K562 (cell line): ENCODE results near the gene RFC2. TPM values are rescaled to one million over a fixed set of nuclear protein-coding genes. Genes with fewer than 3 reads are reported as not detected.

Source experiments
- CSDE1 ChIP-seq, 2 experiments: fragments of 450-650 bp; IDR thresholded peaks; 2 replicates each; pipeline ENCODE4 v1.6.1; 2016; ENCODE audit warnings: mild to moderate bottlenecking in 1 of 2
- ESRRA ChIP-seq: fragments of 450-650 bp; IDR thresholded peaks from 2 replicates; pipeline ENCODE4 v1.6.1; 2014; ENCODE audit warnings: low read depth, mild to moderate bottlenecking, moderate library complexity, borderline replicate concordance
- GATAD2B ChIP-seq: fragments of 450-650 bp; IDR thresholded peaks from 2 replicates; pipeline ENCODE4 v1.6.1; 2017; ENCODE audit warnings: mild to moderate bottlenecking, borderline replicate concordance
- TCF3 ChIP-seq: sonication (generic); formaldehyde crosslinking; IDR thresholded peaks from 2 replicates; pipeline ENCODE4 v1.4.0; 2020; ENCODE audit warnings: mild to moderate bottlenecking, missing genetic modification reagents
- XRCC3 ChIP-seq: fragments of 450-650 bp; IDR thresholded peaks from 2 replicates; pipeline ENCODE4 v1.6.1; 2017; ENCODE audit warnings: mild to moderate bottlenecking, moderate library complexity
- ZNF76 ChIP-seq: fragments of 250-450 bp; sonication (Bioruptor Pico); IDR thresholded peaks from 2 replicates; pipeline ENCODE4 v1.4.0; 2020; ENCODE audit warnings: mild to moderate bottlenecking, moderate library complexity, borderline replicate concordance
- polyA plus RNA-seq, 8 experiments: library from polyadenylated mRNA; depleted of rRNA in 4 of 8; stranded (reverse) in 5 of 8; unstranded in 3 of 8; fragments of >200 nt; fragmentation: Nextera tagmentation in 2 of 8; fragmentation: Illumina TruSeq in 1 of 8; extraction: Ambion mirVana in 2 of 8; extraction: Trizol in 1 of 8; gene quantifications; 2 replicates each; pipeline versions ENCODE4 v1.2.1 to v1.2.3, GENCODE V29; 2011 to 2014; ENCODE audit warnings: inconsistent platforms in 1 of 8, missing spikeins in 1 of 8
- total RNA-seq, 7 experiments: library from RNA; depleted of rRNA in 6 of 7; stranded (reverse); fragments of >200 nt in 6 of 7; fragmentation: Illumina TruSeq in 2 of 7; extraction: Trizol in 2 of 7; gene quantifications; 2 replicates each; pipeline versions ENCODE4 v1.2.1 to v1.2.3, GENCODE V29; 2011 to 2021; ENCODE audit warnings: low replicate concordance in 1 of 7
- TF ChIP-seq, protein P1 (sequence below), 3 experiments: IDR thresholded peaks in 2 of 3; conservative IDR thresholded peaks in 1 of 3; 2 replicates each; pipeline ENCODE4 v1.5.1; 2011 to 2012; ENCODE audit warnings: low read length in 3 of 3, mild to moderate bottlenecking in 3 of 3, control low read depth in 2 of 3, improper control_type of control experiment in 1 of 3, inconsistent platforms in 1 of 3, low read depth in 1 of 3, mixed read lengths in 1 of 3, moderate library complexity in 1 of 3; ENCODE audit not compliant: insufficient read depth in 2 of 3
- TF ChIP-seq, protein P2 (sequence below), 3 experiments: fragments of 200-800 bp in 1 of 3; sonication (Bioruptor generic) in 1 of 3; sonication (generic) in 1 of 3; formaldehyde crosslinking in 1 of 3; IDR thresholded peaks; 2 replicates each; pipeline versions ENCODE4 v1.6.1 to v1.8.0; 2016 to 2022; ENCODE audit warnings: mild to moderate bottlenecking in 2 of 3, missing compliant biosample characterization in 2 of 3, missing genetic modification characterization in 2 of 3, missing genetic modification reagents in 1 of 3
- TF ChIP-seq, protein P3 (sequence below): sonication (generic); formaldehyde crosslinking; IDR thresholded peaks from 2 replicates; pipeline ENCODE4 v1.5.0; 2020; ENCODE audit warnings: missing genetic modification reagents

The RFC2 gene
- total and polyA plus RNA-seq, 9 of the 15 experiments (the other 6 are each of a cell fraction or from before 2014, with no cell fraction given): 32.5 to 161 (median 102) TPM

DNA sequence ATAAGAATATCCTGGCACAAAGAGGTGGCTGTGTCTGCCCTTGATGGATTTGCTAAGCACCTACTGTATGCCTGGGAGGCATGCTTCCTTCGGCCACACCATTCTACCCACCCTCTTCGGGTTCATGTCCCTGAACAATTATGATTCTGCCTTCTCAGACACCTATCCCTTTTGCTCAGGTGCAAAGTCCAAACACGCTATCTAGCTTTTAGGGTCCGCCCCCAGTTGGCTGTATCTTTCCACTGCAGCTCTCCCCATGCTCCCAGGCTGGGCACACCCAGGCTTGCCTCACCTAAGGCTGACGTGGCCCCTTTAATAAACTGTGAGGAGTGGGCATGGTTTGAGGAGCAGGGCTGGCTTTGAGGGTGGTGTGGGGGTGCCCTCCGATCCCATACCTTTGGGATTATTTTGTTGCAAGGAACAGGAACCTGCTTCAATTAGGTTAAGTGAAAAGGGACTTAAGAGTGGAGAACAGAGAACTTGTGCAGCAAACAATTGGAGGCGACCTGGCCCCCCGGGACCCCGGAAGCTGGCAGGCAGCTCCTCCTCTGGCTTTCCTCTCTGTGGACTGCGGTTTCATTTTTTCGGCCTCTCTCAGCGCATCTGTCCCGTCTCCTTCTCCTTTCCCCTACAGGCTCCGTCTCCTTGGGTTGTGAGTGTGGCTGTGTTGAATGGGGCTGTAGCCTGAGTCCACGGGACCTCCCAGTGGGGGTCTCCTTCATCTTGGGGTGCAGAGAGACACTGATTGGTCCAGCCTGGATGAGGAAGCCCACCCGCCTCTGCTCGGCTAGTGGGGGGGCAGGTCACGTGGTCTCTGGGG, 38.8 kb upstream of the RFC2 start (continued):
- TF ChIP-seq, protein P1, sequence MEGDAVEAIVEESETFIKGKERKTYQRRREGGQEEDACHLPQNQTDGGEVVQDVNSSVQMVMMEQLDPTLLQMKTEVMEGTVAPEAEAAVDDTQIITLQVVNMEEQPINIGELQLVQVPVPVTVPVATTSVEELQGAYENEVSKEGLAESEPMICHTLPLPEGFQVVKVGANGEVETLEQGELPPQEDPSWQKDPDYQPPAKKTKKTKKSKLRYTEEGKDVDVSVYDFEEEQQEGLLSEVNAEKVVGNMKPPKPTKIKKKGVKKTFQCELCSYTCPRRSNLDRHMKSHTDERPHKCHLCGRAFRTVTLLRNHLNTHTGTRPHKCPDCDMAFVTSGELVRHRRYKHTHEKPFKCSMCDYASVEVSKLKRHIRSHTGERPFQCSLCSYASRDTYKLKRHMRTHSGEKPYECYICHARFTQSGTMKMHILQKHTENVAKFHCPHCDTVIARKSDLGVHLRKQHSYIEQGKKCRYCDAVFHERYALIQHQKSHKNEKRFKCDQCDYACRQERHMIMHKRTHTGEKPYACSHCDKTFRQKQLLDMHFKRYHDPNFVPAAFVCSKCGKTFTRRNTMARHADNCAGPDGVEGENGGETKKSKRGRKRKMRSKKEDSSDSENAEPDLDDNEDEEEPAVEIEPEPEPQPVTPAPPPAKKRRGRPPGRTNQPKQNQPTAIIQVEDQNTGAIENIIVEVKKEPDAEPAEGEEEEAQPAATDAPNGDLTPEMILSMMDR (IDR thresholded peaks at IDR 0.05 in 2 of 3, conservative IDR thresholded peaks at IDR 0.05 in 1 of 3; ENCODE audit: insufficient read depth in 2 of 3, low read depth in 1 of 3, low read length in 3 of 3): 0 out of 6 replicates have a peak, but pooled peaks of 1 of the 3 experiments have one; percentile 9
- TF ChIP-seq ZNF76 (CRISPR knock-in tag): no peak
- TF ChIP-seq, protein P2, sequence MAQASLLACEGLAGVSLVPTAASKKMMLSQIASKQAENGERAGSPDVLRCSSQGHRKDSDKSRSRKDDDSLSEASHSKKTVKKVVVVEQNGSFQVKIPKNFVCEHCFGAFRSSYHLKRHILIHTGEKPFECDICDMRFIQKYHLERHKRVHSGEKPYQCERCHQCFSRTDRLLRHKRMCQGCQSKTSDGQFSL (CRISPR knock-in tag; IDR thresholded peaks at IDR 0.05): peak; percentile 56
- TF ChIP-seq, protein P2 (tag; IDR thresholded peaks at IDR 0.05): 0 out of 4 replicates have a peak, but pooled peaks of 1 of the 2 experiments have one; percentile 54
- no peak for TF ChIP-seq CSDE1 (IDR thresholded peaks at IDR 0.05)
- TF ChIP-seq ESRRA: no peak
- TF ChIP-seq XRCC3: no peak
- TF ChIP-seq GATAD2B: no peak
- TF ChIP-seq, protein P3, sequence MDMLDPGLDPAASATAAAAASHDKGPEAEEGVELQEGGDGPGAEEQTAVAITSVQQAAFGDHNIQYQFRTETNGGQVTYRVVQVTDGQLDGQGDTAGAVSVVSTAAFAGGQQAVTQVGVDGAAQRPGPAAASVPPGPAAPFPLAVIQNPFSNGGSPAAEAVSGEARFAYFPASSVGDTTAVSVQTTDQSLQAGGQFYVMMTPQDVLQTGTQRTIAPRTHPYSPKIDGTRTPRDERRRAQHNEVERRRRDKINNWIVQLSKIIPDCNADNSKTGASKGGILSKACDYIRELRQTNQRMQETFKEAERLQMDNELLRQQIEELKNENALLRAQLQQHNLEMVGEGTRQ: peak; percentile 75
- peak; percentile 64; the same call in 1 of the 2 replicates for TF ChIP-seq TCF3 (CRISPR knock-in tag)
